Esophagus muscularis mucosa (tissue), 4 donors: ENCODE data around the gene EML6. TPM values are rescaled to one million over a fixed set of nuclear protein-coding genes. Genes with fewer than 3 reads are reported as not detected.

Experiments used
- DNase-seq: peaks from one replicate; pipeline ENCODE4 v3.0.0-alpha.2; 2017; ENCODE audit errors: extremely low spot score
- H3K27ac ChIP-seq, 4 donors: fragments of 200-600 bp; sonication (generic); replicated peaks in 1 of 4; 1 replicate in 3 of 4; 2 replicates in 1 of 4; pipeline ENCODE4 v1.5.1; 2016 to 2019; ENCODE audit warnings: mild to moderate bottlenecking in 1 of 4
- H3K27me3 ChIP-seq, 4 donors: fragments of 200-600 bp; sonication (generic); one replicate each; pipeline versions ENCODE4 v1.5.1 to v1.6.0; 2016 to 2019
- H3K36me3 ChIP-seq, 4 donors: fragments of 200-600 bp; sonication (generic); one replicate each; pipeline ENCODE4 v1.5.1; 2016 to 2019
- H3K4me1 ChIP-seq, 4 donors: fragments of 200-600 bp; sonication (generic); one replicate each; pipeline ENCODE4 v1.5.1; 2016 to 2019
- H3K4me3 ChIP-seq, 4 donors: fragments of 200-600 bp; sonication (generic); 1 replicate in 2 of 4; 2 replicates in 2 of 4; pipeline ENCODE4 v1.5.1; 2016 to 2019; ENCODE audit warnings: mild to moderate bottlenecking in 4 of 4, moderate library complexity in 1 of 4
- H3K9me3 ChIP-seq, 4 donors: fragments of 200-600 bp; sonication (generic); 1 replicate in 3 of 4; 2 replicates in 1 of 4; pipeline ENCODE4 v1.5.1; 2016 to 2019
- CTCF ChIP-seq, 3 experiments: fragments of 200-600 bp in 2 of 3; fragments of 450-650 bp in 1 of 3; sonication (generic) in 2 of 3; IDR thresholded peaks; one replicate each; pipeline ENCODE4 v1.5.1; 2017 to 2019; ENCODE audit warnings: antibody characterized with exemption in 3 of 3, mild to moderate bottlenecking in 2 of 3, moderate library complexity in 1 of 3
- EP300 ChIP-seq: sonication (generic); formaldehyde crosslinking; IDR thresholded peaks from one replicate; pipeline ENCODE4 v1.6.1; 2017; ENCODE audit warnings: antibody characterized with exemption
- POLR2A ChIP-seq: fragments of 450-650 bp; IDR thresholded peaks from one replicate; pipeline ENCODE4 v1.6.1; 2017; ENCODE audit warnings: antibody characterized with exemption, moderate library complexity, mild to moderate bottlenecking, low read depth
- POLR2AphosphoS5 ChIP-seq, 2 donors: sonication (generic); formaldehyde crosslinking; IDR thresholded peaks; one replicate each; pipeline ENCODE4 v1.6.1; 2017; ENCODE audit warnings: antibody characterized with exemption in 2 of 2
- WGBS: methylation state at CpG from one replicate; pipeline ENCODE4 v1.1.5; 2018; 5-methylcytosine and 5-hydroxymethylcytosine counted together
- intact Hi-C: fragments of 100-400 bp; cut with DNase I; formaldehyde crosslinking; loops from one replicate; pipeline ENCODE4 v1.15.1; 2023
- total RNA-seq, 4 donors: library from RNA; depleted of rRNA; stranded (reverse); fragments of >200 nt; gene quantifications; one replicate each; pipeline versions ENCODE4 v1.1.0 to v1.2.1, GENCODE V29; 2016

The EML6 gene
- total RNA-seq, 4 donors from 2014 or later: 0.75 to 4.6 (median 0.89) TPM

DNA sequence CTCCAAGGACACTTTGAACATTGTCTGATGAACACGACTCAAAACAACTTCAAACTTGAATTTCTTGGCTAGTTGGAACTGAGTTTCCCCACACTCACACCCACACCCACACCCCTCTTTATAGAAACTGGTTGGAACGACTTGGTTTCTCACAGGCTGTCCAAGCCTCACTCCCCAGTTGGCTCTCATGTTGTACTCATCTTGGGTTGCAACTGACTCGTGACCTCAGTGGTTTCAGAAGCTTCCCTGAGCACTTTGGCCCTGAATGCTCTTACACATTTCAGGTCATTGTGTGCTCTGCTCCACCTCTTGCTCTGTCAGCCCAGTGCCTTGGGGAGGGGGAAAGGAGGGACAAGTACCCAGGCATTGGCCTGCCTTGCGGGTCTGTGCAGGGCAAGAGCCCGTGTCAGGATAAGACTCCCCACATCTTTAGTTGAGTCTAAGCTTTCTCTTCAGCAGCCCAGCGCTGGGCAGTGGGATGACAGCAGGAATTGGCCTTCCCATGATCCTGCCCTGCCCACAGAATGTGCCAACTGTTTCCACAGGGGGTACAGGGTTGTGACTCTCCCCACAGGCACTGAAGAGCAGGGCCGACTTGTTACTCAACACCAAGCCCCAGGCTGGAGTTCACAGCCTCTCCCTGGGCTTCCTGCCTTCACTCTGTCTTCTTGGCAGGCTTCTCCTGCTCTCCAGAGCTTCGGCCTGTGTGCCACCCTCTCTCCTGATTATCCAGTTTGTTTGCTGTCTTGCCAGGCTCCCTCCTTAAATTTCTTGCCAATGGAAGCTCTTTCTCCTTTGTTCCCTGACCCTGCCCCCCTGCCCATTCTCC is 222.1 kb downstream of the EML6 start:
- Histone ChIP-seq H3K9me3 (no peaks in the 10 kb centered on the region), H3K4me3 (no peak overlapping the region), H3K4me1 (peaks cover 0 to 12% (median 10%) of the 10 kb centered on the region in 4 donors), H3K36me3 (no peaks in the 10 kb centered on the region), H3K27me3 (no peaks in the 10 kb centered on the region), H3K27ac (peak overlapping the region; percentile 54 to 58 (median 55))
- TF ChIP-seq POLR2AphosphoS5 (IDR thresholded peaks at IDR 0.05) (peak in 1 of 2 donors; percentile 21), POLR2A (no peak)
- intact Hi-C loops: no loop called here
- DNase-seq: no peak
- WGBS: 61% methylated on average over 8 of the region's 8 CpGs

GRCh38 chr2:54946220-54946805 is 222.9 kb downstream of the EML6 start:
- 82% methylated on average over 9 of the region's 9 CpGs for WGBS
- Histone ChIP-seq H3K4me1 (peaks cover 0 to 12% (median 10%) of the 10 kb centered on the region in 4 donors), H3K27ac (peak overlapping the region in 3 of 4 donors; percentile 55 to 58 (median 55)), H3K4me3 (no peak overlapping the region), H3K27me3 (no peaks in the 10 kb centered on the region), H3K9me3 (no peaks in the 10 kb centered on the region), H3K36me3 (no peaks in the 10 kb centered on the region)
- DNase-seq: no peak
- intact Hi-C loops: no loop called here
- no peak for TF ChIP-seq EP300
- no peak for TF ChIP-seq CTCF (IDR thresholded peaks at IDR 0.05)
- no peak for TF ChIP-seq POLR2AphosphoS5 (IDR thresholded peaks at IDR 0.05)

- no peaks in the 10 kb centered on the region for H3K36me3 ChIP-seq
- intact Hi-C loops: no loop called here
- H3K27ac ChIP-seq: no peak overlapping the region
- no peaks in the 10 kb centered on the region for H3K9me3 ChIP-seq
- peaks cover 0 to 12% (median 10%) of the 10 kb centered on the region in 4 donors for H3K4me1 ChIP-seq
- no peaks in the 10 kb centered on the region for H3K27me3 ChIP-seq
- TF ChIP-seq POLR2AphosphoS5 (IDR thresholded peaks at IDR 0.05) (no peak), CTCF (IDR thresholded peaks at IDR 0.05) (no peak)
- H3K4me3 ChIP-seq: no peak overlapping the region
- no peak for DNase-seq
- 76% methylated on average over 11 of the region's 11 CpGs for WGBS
Measured at GRCh38 chr2:54947136-54947535, 223.7 kb downstream of the EML6 start.

- no peak overlapping the region for H3K27ac ChIP-seq
- WGBS: 87% methylated on average over 9 of the region's 9 CpGs
- no peaks in the 10 kb centered on the region for H3K27me3 ChIP-seq
- DNase-seq: no peak
- no peak overlapping the region for H3K4me3 ChIP-seq
- TF ChIP-seq POLR2AphosphoS5 (IDR thresholded peaks at IDR 0.05) (no peak), POLR2A (no peak), CTCF (IDR thresholded peaks at IDR 0.05) (no peak), EP300 (no peak)
- no peaks in the 10 kb centered on the region for H3K36me3 ChIP-seq
- peaks cover 0 to 12% (median 10%) of the 10 kb centered on the region in 4 donors for H3K4me1 ChIP-seq
- H3K9me3 ChIP-seq: no peaks in the 10 kb centered on the region
- intact Hi-C loops: no loop called here
Measured at GRCh38 chr2:54947646-54948045, 224.2 kb downstream of the EML6 start.

DNA sequence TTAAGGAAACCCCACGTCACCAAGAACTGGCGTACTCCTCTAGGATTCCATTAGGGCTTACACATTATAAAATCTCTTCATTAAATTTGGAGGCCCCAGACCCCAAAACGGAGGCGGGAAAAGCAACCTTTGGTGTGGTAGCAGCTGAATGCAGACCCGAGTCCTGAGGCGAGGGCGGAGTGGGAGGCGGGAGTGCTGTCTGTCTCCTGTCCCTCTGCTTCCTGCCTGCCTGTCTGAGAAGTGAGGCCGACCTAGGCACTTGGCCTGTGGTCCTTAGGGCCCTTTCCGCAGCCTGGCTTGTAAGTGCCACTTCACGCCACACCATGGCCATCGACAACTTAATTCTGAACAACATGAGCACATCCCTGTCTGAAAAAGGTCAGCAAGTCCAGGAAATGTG is 224.7 kb downstream of the EML6 start:
- no peak for DNase-seq
- Histone ChIP-seq H3K27ac (no peak overlapping the region), H3K4me3 (no peak overlapping the region), H3K4me1 (peaks cover 0 to 12% (median 10%) of the 10 kb centered on the region in 4 donors), H3K27me3 (no peaks in the 10 kb centered on the region), H3K36me3 (no peaks in the 10 kb centered on the region), H3K9me3 (no peaks in the 10 kb centered on the region)
- intact Hi-C loops: no loop called here
- 81% methylated on average over 12 of the region's 12 CpGs for WGBS
- TF ChIP-seq CTCF (IDR thresholded peaks at IDR 0.05) (no peak), POLR2A (no peak), EP300 (no peak), POLR2AphosphoS5 (IDR thresholded peaks at IDR 0.05) (no peak)
